Activated CD4-positive, alpha-beta T cell treated with anti-CD3 and anti-CD28 coated beads, Interleukin-2, amount 50 U/mL, for 1 hour (primary cell): ENCODE measurements around the gene CLEC11A.

Source experiments
- DNase-seq: peaks from one replicate; pipeline ENCODE4 v3.0.0-alpha.2; 2020

CLEC11A gene

DNA sequence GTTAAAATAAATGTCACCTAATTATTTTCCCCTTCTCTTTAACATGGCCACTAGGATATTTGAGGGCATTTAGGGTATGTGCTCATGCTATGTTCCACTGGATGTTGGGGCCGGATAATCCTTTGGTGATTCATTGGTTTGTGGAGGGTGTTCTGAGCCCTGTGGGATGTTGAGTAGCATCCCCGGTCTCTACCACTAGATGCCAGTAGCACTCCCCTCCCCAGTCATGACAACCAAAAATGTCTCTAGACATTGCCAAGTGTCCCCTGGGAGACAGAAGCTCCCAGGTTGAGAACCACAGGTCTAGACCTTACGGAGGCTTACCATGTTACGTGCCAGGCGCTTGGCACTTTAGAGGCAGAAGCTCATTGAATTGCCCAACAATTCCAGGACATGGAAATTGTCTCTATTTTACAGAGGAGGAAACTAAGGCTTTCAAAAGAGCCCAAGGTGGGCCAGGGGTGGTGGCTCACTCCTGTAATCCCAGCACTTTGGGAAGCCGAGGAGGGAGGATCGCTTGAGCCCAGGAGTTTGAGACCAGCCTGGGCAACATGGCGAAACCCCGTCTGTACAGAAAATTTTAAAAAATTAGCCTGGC, 17.6 kb upstream of the CLEC11A start:
- no peak for DNase-seq

GRCh38 chr19:50706387-50706786, 16.8 kb upstream of the CLEC11A start:
- no peak for DNase-seq

GRCh38 chr19:50708179-50708879, 14.8 kb upstream of the CLEC11A start:
- DNase-seq, result no peak

DNA sequence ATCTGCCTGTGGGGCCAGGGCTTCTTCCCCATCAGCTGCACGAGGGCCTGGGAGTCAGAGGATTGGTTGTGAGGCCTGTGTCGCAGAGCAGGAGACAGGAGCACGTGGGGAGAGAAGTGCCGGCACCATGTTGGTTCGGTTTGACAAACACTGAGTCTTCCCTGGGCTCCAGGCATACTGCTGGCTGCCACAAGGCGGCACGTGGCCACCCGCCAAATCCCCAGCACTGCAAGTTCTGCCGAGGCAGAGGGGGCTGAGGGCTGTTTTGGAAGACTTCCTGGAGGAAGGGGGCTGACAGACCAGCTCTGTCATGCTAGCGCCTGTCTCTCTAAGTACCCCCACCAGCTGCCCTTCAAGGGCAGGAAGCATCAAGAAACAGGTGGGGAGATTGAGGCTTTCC, 13.1 kb upstream of the CLEC11A start:
- no peak for DNase-seq

GRCh38 chr19:50710612-50711011, 12.6 kb upstream of the CLEC11A start:
- DNase-seq, result no peak

- DNase-seq, result no peak
These were observed 12.0 kb upstream of the CLEC11A start for GRCh38 chr19:50711196-50711595.

DNA sequence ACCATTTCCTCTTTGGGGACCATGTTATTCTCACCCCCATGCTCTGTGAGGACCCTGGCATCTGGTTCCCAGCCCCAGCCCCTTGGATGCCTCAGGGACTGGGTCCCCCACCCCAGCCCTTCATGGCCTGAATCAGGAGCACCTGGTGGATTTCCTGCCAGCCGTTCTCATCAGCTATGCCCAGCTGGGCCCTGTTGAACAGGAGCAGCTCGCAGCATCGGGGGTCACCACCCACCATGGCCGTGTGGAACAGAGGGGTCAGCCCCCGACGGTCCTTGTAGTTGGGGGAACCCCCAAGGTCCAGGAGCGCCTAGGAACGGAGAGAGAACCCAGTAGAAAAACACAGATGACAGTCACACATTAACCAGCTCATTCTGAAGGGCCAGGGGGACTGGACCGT, 11.4 kb upstream of the CLEC11A start:
- no peak for DNase-seq

DNA sequence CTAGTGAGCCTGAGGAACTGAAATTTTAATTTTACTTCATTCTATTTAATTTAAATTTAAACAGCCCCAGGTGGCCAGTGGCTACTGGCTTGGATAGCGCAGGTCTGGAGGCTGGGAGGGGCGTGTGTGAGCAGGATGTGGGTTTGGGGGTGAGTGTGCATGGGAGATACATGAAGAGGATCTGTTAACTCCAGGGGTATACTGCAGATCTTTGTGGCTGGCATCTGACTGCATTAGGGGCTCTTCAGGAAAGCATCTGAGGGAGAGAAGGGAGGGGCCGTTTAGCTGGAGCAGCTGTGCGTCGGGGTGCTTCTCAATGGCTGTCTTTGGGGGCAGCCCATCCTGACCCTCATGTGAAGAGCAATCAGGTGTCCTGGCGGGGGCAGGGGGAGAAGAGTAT, 10.3 kb upstream of the CLEC11A start:
- no peak for DNase-seq

DNA sequence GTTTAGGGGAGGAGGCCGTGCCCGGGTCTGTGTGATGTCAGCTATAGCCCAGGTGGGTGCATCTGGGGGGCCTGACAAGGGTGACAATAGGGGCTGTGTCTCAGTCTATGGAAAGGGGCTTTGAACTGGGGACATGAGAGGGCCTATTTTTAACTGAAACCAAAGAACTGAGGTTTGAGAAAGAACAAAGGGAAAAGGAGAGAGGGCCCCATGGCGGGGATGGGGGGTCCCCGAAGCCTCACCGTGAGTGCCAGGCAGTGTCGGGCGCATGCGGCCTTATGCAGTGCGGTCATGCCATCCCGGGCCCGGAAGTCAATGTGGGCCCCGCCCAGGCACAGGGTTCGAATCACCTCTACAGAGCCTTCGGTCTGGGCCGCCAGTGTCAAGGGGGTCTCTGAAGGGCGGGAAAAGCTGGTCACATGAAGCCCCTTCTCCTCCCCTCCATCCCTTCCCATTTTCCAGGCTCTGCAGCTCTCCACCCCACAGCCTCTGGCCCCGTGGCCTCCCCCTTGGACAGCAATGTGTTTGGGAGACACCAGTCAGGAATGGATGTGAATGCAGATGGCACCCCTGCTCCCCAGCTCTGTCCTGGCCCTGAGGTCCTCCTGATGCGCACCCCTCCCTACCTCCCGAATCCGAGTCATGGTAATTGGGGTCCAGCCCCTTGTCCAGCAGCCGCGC, 9.5 kb upstream of the CLEC11A start:
- DNase-seq, result no peak

GRCh38 chr19:50716178-50717025, 6.8 kb upstream of the CLEC11A start:
- no peak for DNase-seq

DNA sequence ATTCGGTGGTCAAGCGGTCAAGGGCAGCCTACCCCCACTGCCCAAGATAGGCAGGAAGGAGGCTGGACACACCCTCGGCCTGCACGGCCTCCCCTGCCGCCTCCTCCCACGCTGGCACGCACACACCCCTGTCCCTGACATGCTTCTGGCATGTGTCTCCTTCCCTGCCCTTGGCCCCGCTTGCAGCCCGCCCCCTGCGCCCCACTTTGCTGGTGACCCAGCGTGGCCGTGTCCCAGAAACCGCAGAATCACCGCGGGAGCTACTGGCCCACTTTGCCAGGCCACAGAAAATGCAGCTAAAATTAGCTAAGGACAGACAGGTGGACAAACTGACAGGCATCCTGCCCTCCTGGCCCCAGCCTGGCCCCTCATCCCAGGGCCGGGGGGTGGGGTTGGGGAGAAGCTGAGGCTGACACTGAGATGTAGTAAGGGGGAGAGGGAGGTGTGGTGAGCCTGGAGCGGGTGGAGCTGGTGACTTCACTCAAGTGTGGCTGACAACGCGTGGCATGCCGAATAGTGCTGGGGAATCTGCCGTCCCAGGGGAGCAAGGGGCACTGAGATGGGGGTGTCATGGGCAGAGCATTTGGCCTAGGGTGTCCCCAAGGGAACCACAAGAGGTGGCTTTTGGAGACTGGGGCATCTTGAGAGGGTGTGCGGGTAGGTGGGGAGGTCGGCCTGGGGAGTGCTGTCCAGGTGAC, 6.0 kb upstream of the CLEC11A start:
- no peak for DNase-seq

DNA sequence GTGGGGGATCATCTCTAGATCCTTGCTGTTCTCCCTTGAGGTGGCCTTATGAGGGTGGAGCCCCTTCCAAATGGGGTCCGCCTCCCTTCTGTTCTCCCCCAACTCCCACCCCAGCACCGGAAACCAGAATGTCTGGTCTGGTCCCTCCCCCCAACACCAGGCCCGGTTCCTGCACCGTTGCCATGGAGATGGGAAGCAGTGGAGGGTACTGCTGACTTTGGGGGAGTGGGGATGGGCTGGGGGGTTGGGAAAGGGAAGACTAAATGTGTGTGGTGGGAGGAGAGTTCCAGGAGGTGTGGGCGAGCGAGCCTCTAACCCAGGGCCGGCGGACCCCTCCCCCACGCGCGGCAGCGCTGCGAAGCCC, 5.3 kb upstream of the CLEC11A start:
- DNase-seq, result no peak

DNA sequence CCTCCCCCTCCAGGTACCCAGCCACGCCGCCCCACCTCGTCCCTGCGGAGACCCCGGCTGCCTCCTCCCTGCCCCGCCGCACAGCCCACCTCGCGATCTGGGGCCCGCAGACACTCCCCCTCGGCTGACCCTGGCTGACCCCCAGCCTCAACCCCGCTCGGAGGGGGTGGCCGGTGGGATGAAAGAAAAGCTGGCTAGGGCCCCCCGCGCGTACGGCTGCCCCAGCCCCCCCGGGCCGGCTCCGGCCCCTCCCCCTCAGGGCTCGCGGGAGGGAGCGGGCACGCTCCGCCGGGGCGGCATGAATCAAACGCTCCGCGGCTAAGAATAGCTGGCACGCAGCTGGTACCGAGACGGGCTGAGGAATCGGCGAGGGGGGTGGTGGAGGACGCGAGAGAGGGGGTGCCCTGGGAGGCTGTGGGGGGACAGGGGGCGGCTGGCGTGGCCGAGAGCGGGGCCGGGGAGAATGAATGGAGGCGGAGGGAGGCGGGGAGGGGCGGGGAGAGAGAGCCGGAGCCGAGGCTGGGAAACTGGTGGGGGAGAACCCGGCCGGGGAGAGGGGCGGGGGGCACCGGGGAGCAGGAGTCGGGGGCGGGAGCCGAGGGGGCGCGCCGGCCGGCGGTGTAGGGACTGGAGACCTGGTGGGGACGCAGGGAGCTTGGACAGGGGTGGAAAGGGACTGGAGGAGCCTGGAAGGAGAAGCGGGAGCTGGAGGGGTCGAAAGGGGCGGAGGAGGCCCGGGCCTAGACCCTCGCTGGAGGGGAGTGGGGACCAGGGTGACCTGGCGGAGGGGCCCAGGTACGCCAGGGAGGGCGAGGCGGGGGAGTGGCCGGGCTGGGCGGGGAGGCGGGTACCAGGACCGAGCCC, 4.7 kb upstream of the CLEC11A start:
- no peak for DNase-seq

GRCh38 chr19:50719119-50719435, 4.1 kb upstream of the CLEC11A start:
- no peak for DNase-seq

- DNase-seq, result no peak
These were observed 3.6 kb upstream of the CLEC11A start, which contains the start of gene SHANK1 for GRCh38 chr19:50719566-50719965. SHANK1 (minus strand) TSS chr19:50719802; CDS start chr19:50716919, 2,883 bp downstream.

- no peak for DNase-seq
These were observed 2.8 kb upstream of the CLEC11A start for GRCh38 chr19:50720181-50720920.

- DNase-seq, result no peak
These were observed 2.2 kb upstream of the CLEC11A start for GRCh38 chr19:50720921-50721381.

GRCh38 chr19:50721441-50722137, 1.6 kb upstream of the CLEC11A start:
- DNase-seq, result no peak

DNA sequence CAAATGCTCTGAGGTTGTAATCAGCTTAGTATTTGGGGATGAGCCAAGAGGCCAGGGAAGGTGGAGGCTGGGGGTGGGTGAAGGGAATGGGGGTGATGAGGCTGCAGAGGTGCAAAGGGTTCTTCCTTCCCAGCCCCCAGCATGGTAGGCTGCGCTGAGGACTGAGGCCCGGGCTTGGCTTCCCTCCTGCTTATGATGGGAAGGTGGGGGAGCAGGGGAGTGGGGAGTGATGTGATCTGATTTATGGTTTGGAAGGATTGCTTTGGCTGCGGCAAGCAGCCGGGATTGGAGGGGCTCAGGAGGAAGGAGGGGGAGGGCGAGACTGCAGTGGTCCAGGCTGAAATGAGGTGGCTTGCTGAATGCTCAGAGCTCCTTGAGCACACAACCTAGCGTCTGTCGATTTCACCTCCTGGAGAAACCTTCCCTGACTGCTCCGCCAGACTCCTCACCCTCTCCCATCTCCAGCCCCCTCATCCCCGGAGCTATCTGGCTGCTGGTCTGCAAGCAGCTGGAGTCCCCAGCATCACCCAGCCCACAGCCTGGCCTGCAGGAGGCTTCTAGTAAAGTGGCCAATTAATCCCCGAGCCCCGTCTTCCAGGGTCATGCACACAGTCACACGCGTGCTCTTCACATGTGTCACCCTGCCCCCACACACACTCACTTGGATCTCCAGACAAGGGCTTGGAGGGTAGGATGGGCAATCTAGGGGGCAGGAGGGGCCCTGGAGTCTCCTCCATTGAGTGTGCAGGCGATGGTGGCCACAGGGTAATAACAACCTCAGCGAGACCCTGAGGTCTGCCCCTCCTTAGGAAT, 757 bp upstream of the CLEC11A start:
- no peak for DNase-seq
